Mesothelial cell of epicardium (in vitro differentiated cells): ENCODE measurements around the gene UBXN7. TPM values are rescaled to one million over a fixed set of nuclear protein-coding genes. Genes with fewer than 3 reads are reported as not detected.
"Not testable (repeated sequence)": the region's sequence is repeated elsewhere in the genome, so short reads cannot be mapped to it uniquely, and the experiment has no call there.

Experiments
- DNase-seq, 2 experiments: peaks; one replicate each; pipeline ENCODE4 v3.0.0; 2021; ENCODE audit warnings: low spot score in 2 of 2; ENCODE audit not compliant: unreplicated experiment in 2 of 2
- H3K27ac Mint-ChIP-seq: 2 replicates; pipeline ENCODE4 v1.8.0; 2021; ENCODE audit warnings: mixed read lengths
- H3K27me3 Mint-ChIP-seq: 2 replicates; pipeline ENCODE4 v1.8.0; 2021; ENCODE audit warnings: low read depth, mixed read lengths
- H3K36me3 Mint-ChIP-seq: 2 replicates; pipeline ENCODE4 v1.8.0; 2021; ENCODE audit warnings: mixed read lengths
- H3K4me1 Mint-ChIP-seq: 2 replicates; pipeline ENCODE4 v1.8.0; 2021; ENCODE audit warnings: mixed read lengths
- H3K4me3 Mint-ChIP-seq: 2 replicates; pipeline ENCODE4 v1.8.0; 2021; ENCODE audit warnings: mild to moderate bottlenecking, moderate library complexity, mixed read lengths
- H3K9me3 Mint-ChIP-seq: 2 replicates; pipeline ENCODE4 v1.8.0; 2021; ENCODE audit warnings: mixed read lengths
- CTCF ChIP-seq: fragments of 200-600 bp; sonication (generic); IDR thresholded peaks from one replicate; pipeline ENCODE4 v1.5.0; 2021; ENCODE audit warnings: antibody characterized with exemption; ENCODE audit not compliant: unreplicated experiment
- total RNA-seq: library from RNA; stranded (reverse); gene quantifications from 3 replicates; pipeline ENCODE4 v1.2.1, GENCODE V29; 2021

Gene UBXN7
- total RNA-seq, 1 donor from 2014 or later = 109 TPM

GRCh38 chr3:196344663-196345062 is 87.6 kb downstream of the UBXN7 start:
- H3K27ac Mint-ChIP-seq = no peak overlapping the region
- no peak overlapping the region for H3K4me3 Mint-ChIP-seq
- no peak for TF ChIP-seq CTCF
- no peaks in the 10 kb centered on the region for H3K27me3 Mint-ChIP-seq
- H3K36me3 Mint-ChIP-seq = peaks cover 32% of the 10 kb centered on the region
- no peak for DNase-seq
- H3K9me3 Mint-ChIP-seq = no peaks in the 10 kb centered on the region
- H3K4me1 Mint-ChIP-seq = no peaks in the 10 kb centered on the region

GRCh38 chr3:196343917-196344316 is 88.3 kb downstream of the UBXN7 start:
- not testable (repeated sequence) for H3K9me3 Mint-ChIP-seq, H3K4me1 Mint-ChIP-seq, DNase-seq, H3K4me3 Mint-ChIP-seq, H3K27me3 Mint-ChIP-seq, H3K27ac Mint-ChIP-seq
- H3K36me3 Mint-ChIP-seq = peaks cover 24% of the 10 kb centered on the region

- H3K4me1 Mint-ChIP-seq = no peaks in the 10 kb centered on the region
- peaks cover 10% of the 10 kb centered on the region for H3K36me3 Mint-ChIP-seq
- no peak for DNase-seq
- H3K27me3 Mint-ChIP-seq = peaks cover 1% of the 10 kb centered on the region
- TF ChIP-seq CTCF = no peak
- peaks cover 7% of the 10 kb centered on the region for H3K9me3 Mint-ChIP-seq
- no peak overlapping the region for H3K4me3 Mint-ChIP-seq
- no peak overlapping the region for H3K27ac Mint-ChIP-seq
These were observed 91.1 kb downstream of the UBXN7 start for GRCh38 chr3:196341137-196341536.

GRCh38 chr3:196340466-196340865 is 91.8 kb downstream of the UBXN7 start:
- Mint-ChIP-seq H3K9me3 (peaks cover 7% of the 10 kb centered on the region), H3K27ac (no peak overlapping the region), H3K27me3 (peaks cover 1% of the 10 kb centered on the region), H3K4me3 (no peak overlapping the region), H3K36me3 (peaks cover 4% of the 10 kb centered on the region), H3K4me1 (no peaks in the 10 kb centered on the region)
- DNase-seq = no peak
- TF ChIP-seq CTCF = no peak

- H3K9me3 Mint-ChIP-seq = peaks cover 7% of the 10 kb centered on the region
- H3K27me3 Mint-ChIP-seq = peaks cover 1% of the 10 kb centered on the region
- H3K36me3 Mint-ChIP-seq = peaks cover 2% of the 10 kb centered on the region
- H3K4me1 Mint-ChIP-seq = no peaks in the 10 kb centered on the region
- no peak overlapping the region for H3K27ac Mint-ChIP-seq
- H3K4me3 Mint-ChIP-seq = no peak overlapping the region
- no peak for DNase-seq
- no peak for TF ChIP-seq CTCF
These were observed 92.6 kb downstream of the UBXN7 start for GRCh38 chr3:196339493-196340254.

- TF ChIP-seq CTCF = no peak
- Mint-ChIP-seq H3K27ac (no peak overlapping the region), H3K27me3 (peaks cover 1% of the 10 kb centered on the region), H3K4me1 (no peaks in the 10 kb centered on the region), H3K4me3 (no peak overlapping the region), H3K36me3 (no peaks in the 10 kb centered on the region), H3K9me3 (peaks cover 7% of the 10 kb centered on the region)
- no peak for DNase-seq
These were observed 93.2 kb downstream of the UBXN7 start for GRCh38 chr3:196339044-196339443.
